22Rv1 (cell line): ENCODE data around the gene CYP4A11.
"Not testable (repeated sequence)": the region's sequence is repeated elsewhere in the genome, so short reads cannot be mapped to it uniquely, and the experiment has no call there.

Source experiments
- H3K27ac ChIP-seq: fragments of 450-650 bp; 2 replicates; pipeline ENCODE4 v1.5.1; 2017
- CTCF ChIP-seq: fragments of 450-650 bp; IDR thresholded peaks from 2 replicates; pipeline ENCODE4 v1.5.1; 2017; ENCODE audit warnings: mild to moderate bottlenecking
- ZFX ChIP-seq: fragments of 450-650 bp; IDR thresholded peaks from 2 replicates; pipeline ENCODE4 v1.6.1; 2017; ENCODE audit warnings: antibody characterized with exemption, borderline replicate concordance

Gene CYP4A11

DNA sequence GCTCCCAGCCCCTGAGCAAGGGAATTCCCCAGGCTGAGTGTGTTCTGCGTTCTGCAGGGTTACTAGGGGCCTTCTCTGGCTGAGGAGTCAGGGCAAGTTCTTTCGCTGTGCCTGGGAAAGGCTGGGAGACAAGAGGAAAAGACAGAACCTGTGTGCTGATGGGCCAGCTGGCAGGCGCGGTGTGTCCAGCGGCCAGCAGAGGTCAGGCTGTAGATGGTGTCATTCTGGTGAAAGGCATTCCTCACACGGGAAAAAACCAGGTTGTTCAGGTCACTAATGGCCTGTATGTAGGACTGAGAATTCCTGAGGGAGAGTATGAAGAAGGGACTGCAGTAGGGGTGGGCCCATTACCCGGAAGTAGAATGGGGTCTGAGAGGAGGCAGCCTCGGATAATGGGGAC lies 6.4 kb downstream of the CYP4A11 start:
- not testable (repeated sequence) for H3K27ac ChIP-seq
- TF ChIP-seq CTCF = peak; percentile 59

- H3K27ac ChIP-seq = not testable (repeated sequence)
Observed at GRCh38 chr1:46932020-46932419, 9.3 kb downstream of the CYP4A11 start.

- TF ChIP-seq CTCF = no peak
- no peak for TF ChIP-seq ZFX
- no peak overlapping the region for H3K27ac ChIP-seq
Observed at GRCh38 chr1:46931151-46931550, 10.1 kb downstream of the CYP4A11 start.

DNA sequence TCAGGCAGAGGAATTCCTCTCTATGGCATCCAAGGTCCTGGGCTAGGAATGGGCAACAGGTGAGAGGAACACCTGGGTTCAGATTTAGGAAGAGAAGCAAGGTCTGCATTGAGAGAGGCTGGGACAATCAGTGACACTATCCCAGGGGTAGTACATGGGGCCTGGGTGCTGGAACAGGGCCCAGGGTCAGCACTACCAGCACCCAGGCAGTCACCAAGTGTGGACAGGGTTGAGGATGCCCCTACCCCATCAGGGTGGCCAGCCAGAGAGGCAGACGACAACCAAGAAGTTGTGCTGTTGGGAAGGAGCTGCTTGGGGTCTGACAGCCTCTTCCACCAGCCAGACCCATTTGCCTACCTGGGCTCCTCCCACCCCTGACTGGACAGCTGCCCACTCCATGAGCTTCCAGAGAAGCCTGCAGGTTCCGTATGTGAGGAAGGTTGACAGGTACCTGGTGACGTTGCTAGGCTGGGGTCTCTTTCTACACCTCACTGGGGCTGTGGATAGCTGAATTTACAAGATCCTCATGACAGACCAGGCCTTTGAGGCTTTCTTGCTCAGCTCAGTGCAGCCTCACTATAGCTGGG lies 13.9 kb downstream of the CYP4A11 start:
- H3K27ac ChIP-seq = no peak overlapping the region
- TF ChIP-seq CTCF = no peak
- TF ChIP-seq ZFX = no peak

DNA sequence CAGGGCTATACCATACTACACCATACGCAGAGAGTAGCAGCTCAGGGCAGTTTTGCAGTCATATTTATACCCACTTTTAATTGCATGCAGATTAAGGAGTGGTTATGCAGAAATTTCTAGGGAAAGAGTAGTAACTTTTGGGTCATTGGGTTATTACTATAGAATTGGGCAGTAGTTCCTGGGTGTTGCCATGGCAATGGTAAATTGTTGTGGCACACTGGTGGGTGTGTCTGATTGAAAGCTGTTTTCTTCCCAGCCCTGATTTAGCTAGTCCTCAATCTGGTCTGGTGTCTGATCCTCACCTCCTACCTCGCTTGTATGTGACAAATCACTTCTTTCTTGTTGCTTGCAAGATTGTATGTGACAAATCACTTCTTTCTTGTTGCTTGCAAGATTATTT lies 30.5 kb downstream of the CYP4A11 start:
- TF ChIP-seq CTCF (no peak), ZFX (no peak)
- no peak overlapping the region for H3K27ac ChIP-seq

- no peak overlapping the region for H3K27ac ChIP-seq
- TF ChIP-seq ZFX = no peak
- TF ChIP-seq CTCF = no peak
Observed at GRCh38 chr1:46903481-46903880, 37.8 kb downstream of the CYP4A11 start.

- H3K27ac ChIP-seq = no peak overlapping the region
- no peak for TF ChIP-seq ZFX
- TF ChIP-seq CTCF = no peak
Observed at GRCh38 chr1:46900401-46900800, 40.9 kb downstream of the CYP4A11 start.

- not testable (repeated sequence) for H3K27ac ChIP-seq
Observed at GRCh38 chr1:46881656-46882055, 59.6 kb downstream of the CYP4A11 start.
